OCI-LY3 (cell line): Measurements from ENCODE around the gene HPCAL1.

Source experiments
- H2AFZ ChIP-seq: fragments of 200-600, 300-600 bp; shearing (Covaris generic); 2 replicates; pipeline ENCODE4 v1.6.0; 2014; ENCODE audit warnings: antibody characterized with exemption, low read depth, low read length
- H3K27ac ChIP-seq: fragments of 200-600, 300-600 bp; sonication (generic); 2 replicates; pipeline ENCODE4 v1.5.1; 2014; ENCODE audit warnings: mild to moderate bottlenecking, low read length, moderate library complexity, mixed read lengths
- H3K27me3 ChIP-seq: fragments of 200-600, 300-600 bp; sonication (generic); 2 replicates; pipeline ENCODE4 v1.6.1; 2014; ENCODE audit warnings: low read depth, low read length, mixed read lengths
- H3K36me3 ChIP-seq: fragments of 200-600, 300-600 bp; sonication (generic); replicated peaks from 2 replicates; pipeline ENCODE3; 2014; ENCODE audit warnings: low read depth, low read length, mixed read lengths
- H3K4me1 ChIP-seq: fragments of 300-600, 200-600 bp; sonication (generic); 2 replicates; pipeline ENCODE4 v1.6.1; 2014; ENCODE audit warnings: low read length, mixed read lengths
- H3K4me2 ChIP-seq: fragments of 200-600, 300-600 bp; sonication (generic); 2 replicates; pipeline ENCODE4 v1.6.1; 2014; ENCODE audit warnings: low read length, mixed read lengths
- H3K4me3 ChIP-seq: fragments of 300-600, 200-600 bp; sonication (generic); 2 replicates; pipeline ENCODE4 v1.5.1; 2014; ENCODE audit warnings: antibody characterized with exemption, mild to moderate bottlenecking, low read length, moderate library complexity
- H3K79me2 ChIP-seq: fragments of 300-600, 200-600 bp; shearing (Covaris generic); 2 replicates; pipeline ENCODE4 v1.6.1; 2014; ENCODE audit warnings: mild to moderate bottlenecking, low read length, mixed read lengths
- H3K9ac ChIP-seq: fragments of 300-600, 200-600 bp; shearing (Covaris generic); 2 replicates; pipeline ENCODE4 v1.6.0; 2014; ENCODE audit warnings: mild to moderate bottlenecking, low read length, moderate library complexity
- H3K9me3 ChIP-seq: fragments of 200-600, 300-600 bp; shearing (Covaris generic); 2 replicates; pipeline ENCODE4 v1.6.1; 2014; ENCODE audit warnings: low read length, mixed read lengths; ENCODE audit not compliant: insufficient read depth
- H4K20me1 ChIP-seq: fragments of 200-600, 300-600 bp; sonication (generic); 2 replicates; pipeline ENCODE4 v1.6.1; 2016; ENCODE audit warnings: low read length, mixed read lengths; ENCODE audit not compliant: insufficient read depth
- CTCF ChIP-seq: fragments of 200-600, 300-600 bp; sonication (generic); IDR thresholded peaks from 2 replicates; pipeline ENCODE4 v1.5.1; 2014; ENCODE audit warnings: antibody characterized with exemption, low read length, low read depth
- EZH2phosphoT487 ChIP-seq: fragments of 200-600 bp; shearing (Covaris generic); IDR thresholded peaks from 2 replicates; pipeline ENCODE4 v1.6.1; 2018; ENCODE audit warnings: antibody characterized with exemption, mixed run types, low read depth

HPCAL1 gene

GRCh38 chr2:10476723-10477442 lies 174.2 kb downstream of the HPCAL1 start:
- H3K4me1 ChIP-seq, result no peaks in the 10 kb centered on the region
- H3K9ac ChIP-seq, result no peak overlapping the region
- TF ChIP-seq EZH2phosphoT487 (no peak), CTCF (no peak)
- H3K36me3 ChIP-seq, result no peaks in the 10 kb centered on the region
- no peaks in the 10 kb centered on the region for H4K20me1 ChIP-seq
- H3K9me3 ChIP-seq, result no peaks in the 10 kb centered on the region
- H3K27ac ChIP-seq, result no peak overlapping the region
- no peaks in the 10 kb centered on the region for H3K79me2 ChIP-seq
- H3K4me2 ChIP-seq, result no peak overlapping the region
- no peak overlapping the region for H2AFZ ChIP-seq
- no peak overlapping the region for H3K4me3 ChIP-seq
- peaks cover 9% of the 10 kb centered on the region for H3K27me3 ChIP-seq
